Measurements from ENCODE around the gene FGFR2.
A peak's percentile ranks its signal among the peaks of the same experiment; 100 is the strongest.

FGFR2 gene

DNA sequence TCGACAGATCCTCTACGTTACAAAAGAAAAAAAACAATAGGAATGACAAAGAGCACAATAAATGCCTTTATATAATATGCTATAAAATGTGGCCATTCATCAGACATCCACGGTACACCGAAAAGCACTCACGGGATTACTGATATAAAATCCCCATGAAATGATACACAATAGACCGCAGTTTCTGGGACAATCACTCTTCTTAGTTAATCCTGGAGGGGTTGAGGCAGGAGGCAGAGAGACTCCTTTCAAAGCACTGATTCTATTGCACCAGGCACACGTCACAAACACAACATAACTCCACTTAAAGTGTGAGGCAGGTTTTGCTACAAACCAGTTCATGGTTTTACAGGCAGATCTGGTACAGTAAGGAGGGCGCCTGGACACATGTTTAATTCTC, 113.8 kb downstream of the FGFR2 start:
- no peak for DNase-seq

DNA sequence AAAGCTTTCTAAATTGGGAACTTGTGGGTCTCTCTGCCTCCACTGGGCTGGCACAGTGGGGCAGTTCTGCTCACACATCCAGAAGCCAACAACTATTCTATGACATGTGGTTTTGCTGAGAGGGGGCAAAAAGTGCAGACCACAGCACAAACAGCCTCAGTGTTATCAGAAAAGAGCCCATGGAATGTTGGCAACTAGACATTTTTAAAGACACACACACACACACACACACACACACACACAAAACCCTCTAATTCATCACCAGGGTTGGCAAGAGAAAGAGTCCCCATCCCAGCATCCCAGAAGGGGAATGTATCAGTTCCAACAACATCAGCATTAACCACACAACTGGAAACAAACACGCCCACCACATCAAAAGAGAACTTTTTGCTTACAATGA, 117.1 kb downstream of the FGFR2 start:
- peak; percentile 64 for DNase-seq

GRCh38 chr10:121478556-121478955, 119.7 kb downstream of the FGFR2 start:
- DNase-seq: no peak

GRCh38 chr10:121469797-121470606, 128.2 kb downstream of the FGFR2 start:
- no peak for DNase-seq

DNA sequence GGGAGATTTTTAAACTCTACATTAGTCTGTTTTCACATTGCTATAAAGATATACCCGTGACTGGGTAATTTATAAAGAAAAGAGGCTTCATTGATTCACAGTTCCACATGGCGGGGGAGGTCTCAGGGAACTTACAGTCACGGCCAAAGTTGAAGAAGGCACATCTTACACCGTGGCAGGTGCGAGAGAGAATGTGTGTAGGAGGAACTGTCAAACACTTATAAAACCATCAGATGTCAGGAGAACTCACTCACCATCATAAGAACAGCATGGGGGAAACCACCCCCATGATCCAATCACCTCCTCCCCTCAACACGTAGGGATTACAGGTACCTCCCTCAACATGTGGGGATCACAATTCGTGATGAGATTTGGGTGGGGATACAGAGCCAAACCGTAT, 129.5 kb downstream of the FGFR2 start:
- no peak for DNase-seq

DNA sequence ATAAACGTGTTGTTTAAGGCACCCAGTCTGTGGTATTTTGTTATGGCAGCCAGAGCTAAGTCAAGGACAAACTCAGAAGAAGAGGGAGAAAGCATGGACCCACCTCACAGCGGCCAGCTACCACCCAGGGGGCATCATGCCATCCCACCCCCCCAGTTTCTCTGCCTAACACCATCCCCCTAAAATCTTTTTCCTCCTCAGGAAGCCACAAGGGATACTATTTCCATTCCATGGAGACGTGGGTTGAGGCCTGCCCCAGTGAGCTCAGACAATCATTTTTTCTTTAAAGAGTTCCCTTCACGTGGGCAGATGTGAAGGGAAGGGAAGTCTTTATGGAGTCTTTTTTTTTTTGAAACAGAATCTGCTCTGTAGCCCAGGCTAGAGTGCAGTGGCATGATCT, 131.8 kb downstream of the FGFR2 start:
- no peak for DNase-seq

DNA sequence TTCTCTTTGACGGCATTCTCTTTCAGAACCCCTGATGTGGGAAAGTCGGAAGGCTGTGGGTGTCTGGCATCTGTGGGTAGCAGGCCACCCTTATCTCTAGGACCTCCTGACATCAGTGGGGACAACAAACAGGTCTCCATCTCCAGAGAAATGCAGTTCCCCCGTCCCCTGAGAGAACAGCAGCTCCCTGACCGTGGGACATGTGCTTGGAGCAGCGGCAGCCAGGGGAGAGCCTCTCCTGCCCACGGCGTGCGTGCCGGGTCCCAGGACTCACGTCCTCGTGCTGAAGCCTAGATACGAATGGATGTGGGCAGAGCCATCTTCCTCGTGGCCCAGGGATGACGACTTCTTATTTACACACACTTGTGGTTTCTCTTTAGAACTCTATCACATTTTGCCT, 133.0 kb downstream of the FGFR2 start:
- no peak for DNase-seq

DNA sequence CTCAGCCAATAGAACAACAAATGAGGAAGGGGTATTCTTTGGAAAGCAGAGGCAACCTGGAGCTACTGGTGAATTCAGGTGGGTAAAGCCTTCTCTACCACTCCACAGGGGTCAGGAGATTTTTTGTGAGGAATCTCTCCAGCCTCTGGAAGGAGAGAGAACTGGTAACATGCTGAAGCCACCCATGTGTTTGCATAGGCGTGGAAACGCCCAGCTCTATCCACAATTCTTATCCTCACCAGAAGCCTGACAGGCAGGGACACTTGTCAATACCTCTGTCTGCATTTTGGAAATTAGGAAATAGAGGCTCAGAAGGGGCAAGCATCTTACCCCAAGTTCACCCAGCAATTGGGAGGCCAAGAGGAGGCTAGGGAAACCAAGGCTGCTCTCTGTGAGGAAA, 133.7 kb downstream of the FGFR2 start:
- no peak for DNase-seq

DNA sequence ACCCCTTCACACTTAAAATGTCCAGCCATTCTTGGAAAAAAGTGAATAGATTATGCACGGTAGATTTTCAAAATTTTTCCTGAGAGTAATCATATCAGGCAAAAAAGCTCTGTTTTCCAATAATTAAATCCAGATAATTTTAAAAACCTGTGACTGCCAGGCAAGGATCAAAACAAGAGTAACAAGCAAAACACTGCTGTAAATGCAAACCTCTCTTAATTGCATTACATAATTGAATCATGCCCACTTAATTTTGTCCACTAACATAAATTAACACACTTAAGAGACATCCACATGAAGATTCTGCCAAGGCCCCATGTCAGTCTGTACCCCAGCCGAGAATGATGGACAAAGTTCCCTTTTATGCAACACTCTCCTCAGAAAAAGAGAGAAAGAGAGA, 135.3 kb downstream of the FGFR2 start:
- no peak for DNase-seq

GRCh38 chr10:121462281-121462680, 136.0 kb downstream of the FGFR2 start:
- DNase-seq: no peak

GRCh38 chr10:121461307-121461706, 136.9 kb downstream of the FGFR2 start:
- no peak for DNase-seq

DNA sequence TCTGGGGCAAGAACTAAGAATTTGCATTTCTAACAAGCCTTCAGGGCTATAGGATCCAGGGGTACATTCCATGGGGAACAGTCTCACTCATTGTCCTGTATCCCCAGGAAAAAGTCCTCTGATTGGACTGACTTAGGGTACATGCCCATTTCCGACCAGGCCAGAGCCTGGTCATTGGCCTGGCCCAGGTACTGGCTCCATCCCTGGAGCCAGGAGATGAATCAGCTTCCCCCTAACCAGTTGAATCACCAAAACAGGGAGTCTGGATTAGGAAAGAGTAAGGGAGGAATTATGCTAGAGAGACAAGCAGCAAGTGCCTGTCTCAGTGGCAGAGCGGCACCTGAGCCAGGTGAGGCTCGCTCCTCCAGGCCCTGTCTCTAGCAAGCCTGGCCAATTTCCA, 137.5 kb downstream of the FGFR2 start:
- DNase-seq: no peak

DNA sequence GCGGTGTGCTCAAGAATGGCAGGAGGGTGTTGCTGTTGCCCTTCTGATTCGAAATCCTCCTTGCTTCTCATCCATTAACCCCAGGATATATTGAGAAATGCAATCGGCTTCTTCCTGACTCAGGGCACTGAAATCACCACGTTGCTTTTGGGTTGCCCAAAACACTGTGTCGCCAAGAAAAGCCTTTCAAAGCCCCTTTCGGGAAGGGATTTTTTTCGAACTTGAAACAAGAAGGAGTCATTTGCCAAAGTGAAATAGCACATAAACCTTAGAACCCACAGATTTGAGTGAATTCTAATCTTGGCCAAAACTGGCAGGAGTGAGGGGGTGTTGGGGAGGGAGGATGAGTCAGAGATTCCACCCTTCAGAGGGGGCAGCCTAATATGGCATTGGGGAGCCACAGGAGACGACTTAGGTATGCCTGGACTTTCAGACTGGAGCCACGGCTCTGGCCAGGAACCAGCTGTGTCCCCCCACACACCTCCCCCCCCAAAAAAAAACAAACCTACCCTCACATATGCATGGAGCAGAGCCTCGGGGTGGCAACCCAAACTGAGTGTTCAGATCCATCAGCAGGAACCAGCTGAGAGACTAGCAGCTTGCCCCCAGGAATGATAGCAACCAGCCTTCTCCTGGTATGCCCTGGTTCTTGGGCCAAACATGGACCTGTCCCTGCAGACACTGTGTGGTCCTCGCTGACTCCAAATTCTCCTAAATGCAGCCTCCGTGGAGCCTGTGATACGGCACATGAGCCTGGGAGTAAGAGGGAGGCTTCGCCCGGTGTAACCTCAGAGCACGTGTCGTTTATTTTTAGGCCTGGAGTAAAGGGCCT, 138.4 kb downstream of the FGFR2 start:
- DNase-seq: peak; percentile 97

- DNase-seq: no peak
Measured at GRCh38 chr10:121459279-121459621, 139.0 kb downstream of the FGFR2 start.

DNA sequence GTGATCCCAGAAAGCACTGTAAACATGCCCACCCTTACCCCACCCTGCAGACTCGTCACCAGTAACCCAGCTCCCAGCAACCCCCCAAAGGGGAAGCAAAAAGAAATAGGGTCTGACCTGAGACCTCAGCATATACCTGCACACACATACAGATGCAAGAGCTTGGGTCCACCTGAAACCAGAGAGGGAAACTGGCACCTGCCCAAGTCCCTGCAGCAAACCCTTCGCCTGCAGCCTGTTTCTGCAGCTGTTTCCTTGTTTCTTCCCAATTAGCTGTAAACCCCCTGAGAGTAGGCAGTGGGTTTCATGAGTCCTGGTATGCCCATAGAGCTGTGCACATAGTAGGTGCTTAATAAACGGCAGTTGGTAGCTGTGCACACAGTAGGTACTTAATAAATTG, 140.5 kb downstream of the FGFR2 start:
- no peak for DNase-seq

DNA sequence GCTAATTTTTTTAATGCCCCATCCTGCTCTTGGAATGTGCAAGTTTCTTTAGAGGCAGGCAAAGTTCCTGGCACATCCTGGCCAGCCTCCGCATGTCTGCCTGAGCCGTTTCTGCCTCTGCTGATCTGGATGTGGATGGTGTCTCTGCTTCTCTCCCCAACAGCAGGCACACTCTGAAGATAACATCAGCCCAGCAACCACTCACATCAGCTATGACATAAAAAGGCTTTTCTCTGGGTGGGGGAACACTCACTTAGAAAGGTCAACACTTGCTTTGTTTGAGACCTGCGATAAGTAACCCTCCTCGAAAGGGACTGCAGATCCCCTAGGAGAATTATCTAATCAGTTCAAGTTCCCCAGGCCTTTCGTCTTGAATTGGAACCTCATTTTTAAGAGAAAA, 142.9 kb downstream of the FGFR2 start:
- no peak for DNase-seq

- no peak for DNase-seq
Measured at GRCh38 chr10:121454781-121455180, 143.5 kb downstream of the FGFR2 start.

DNA sequence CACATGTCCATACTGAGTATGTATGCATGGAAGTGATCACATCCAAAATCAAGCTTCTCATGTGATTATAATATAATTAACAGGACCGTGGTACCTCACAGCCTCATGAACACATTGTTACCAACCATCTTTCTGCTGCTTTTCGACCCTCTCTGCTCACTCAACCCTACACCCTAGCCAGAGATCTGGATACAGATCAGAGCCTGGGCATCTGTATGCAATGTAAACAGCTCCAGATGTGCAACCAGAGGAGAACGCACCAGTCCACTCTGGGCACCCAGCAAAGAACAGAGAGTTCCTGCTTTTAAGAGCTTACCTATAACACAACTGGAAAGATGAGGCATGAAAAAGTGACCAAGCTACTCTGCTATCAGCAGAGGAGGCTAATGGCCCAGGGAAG, 145.1 kb downstream of the FGFR2 start:
- no peak for DNase-seq

DNA sequence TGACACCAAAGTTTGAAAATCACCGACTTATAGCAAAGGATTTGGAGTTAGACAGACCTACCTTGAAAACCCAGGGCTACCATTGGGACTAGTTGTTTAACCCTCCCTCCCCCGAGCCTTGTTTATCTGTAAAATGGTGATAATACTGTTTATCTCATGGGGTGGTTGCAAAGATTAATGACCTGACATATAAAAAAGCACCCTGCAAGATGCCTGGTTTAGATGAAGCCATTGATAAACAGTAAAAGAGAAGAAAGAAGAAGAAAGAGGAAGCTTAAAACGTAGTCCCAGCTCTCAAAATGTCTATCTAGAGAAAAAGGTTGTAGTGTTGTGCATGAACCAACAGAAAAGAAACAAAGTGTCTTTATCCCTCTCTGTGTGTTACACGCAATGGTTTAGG, 145.7 kb downstream of the FGFR2 start:
- no peak for DNase-seq

GRCh38 chr10:121450247-121450646, 148.0 kb downstream of the FGFR2 start:
- DNase-seq: no peak

DNA sequence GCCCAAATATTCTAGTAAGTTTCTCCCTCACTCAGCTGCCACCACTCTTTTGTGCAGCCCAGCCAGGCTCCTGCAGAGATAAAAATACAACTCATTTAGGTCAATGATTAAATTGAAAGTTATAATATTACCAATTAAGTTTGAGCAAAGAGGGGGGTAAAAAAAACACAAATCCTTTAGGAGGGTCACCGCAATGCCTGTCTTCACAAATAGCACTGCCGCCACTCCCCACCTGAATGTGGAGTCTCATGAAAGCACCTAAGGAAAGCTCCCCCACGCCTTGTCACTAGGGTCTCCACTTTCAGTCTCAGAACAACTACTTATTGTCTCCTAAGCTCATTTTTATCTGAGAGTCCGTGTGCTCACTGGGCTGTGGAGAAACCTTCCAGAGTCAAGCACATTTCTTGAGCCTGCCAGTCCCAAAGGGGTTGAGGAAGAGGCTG, 148.7 kb downstream of the FGFR2 start:
- no peak for DNase-seq

- no peak for DNase-seq
Measured at GRCh38 chr10:121448766-121449421, 149.3 kb downstream of the FGFR2 start.

DNA sequence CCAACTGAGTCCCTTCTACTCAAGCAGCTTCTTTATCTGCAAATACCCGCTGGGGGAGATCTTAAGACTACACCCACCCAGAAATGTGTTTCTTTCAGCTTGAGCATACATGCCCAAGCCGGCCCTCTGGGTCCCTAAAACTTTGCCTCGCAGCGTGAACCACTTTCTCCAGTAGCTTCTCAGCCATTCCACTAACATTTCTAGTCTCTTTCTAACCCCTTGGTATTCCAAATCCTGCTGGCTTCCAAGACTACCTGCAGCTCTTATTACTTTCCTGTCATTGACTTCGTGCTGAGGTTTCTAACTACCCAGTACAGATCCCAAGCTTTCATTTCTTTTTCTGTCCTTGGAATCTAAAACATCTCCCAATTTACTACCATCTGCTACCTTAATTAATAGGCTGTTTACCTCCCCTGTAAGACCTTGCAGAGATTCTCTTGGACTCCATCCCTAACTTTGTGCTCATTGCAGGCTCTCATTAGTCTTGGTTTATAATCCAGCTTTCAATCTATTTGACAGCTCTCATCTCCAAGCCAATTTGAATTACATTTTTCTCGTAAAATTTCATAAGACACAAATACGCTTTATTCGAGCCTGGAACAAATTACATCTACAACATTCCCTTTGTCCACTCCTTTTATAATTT, 153.6 kb downstream of the FGFR2 start:
- DNase-seq: no peak

Measured in fibroblast of skin of scalp (primary cell).